Measurements from ENCODE around the gene ZNF530.
A peak's percentile ranks its signal among the peaks of the same experiment; 100 is the strongest.

The ZNF530 gene

DNA sequence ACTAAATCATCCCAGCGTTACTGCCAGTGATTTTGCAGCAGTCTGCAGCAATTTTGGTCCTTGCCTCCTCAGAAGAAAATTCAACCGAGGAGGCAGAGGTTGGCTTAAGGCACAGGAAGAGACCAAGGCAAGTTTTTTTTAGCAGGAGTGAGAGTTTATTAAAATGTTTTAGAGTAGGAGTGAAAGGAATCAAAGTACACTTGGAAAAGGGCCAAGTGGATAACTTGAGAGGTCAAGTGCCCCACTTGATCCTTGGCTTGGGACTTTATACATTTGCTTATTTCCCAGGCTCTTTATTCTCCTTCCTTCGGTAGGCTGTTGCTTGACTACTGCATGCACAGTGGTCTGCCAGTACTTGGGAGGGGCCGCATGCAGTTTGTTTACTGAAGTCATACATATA, 11.4 kb downstream of the ZNF530 start:
- Histone ChIP-seq H3K27ac (ENCODE audit: low read depth, low read length) (no peak overlapping the region), H3K9me2 (replicated peaks; ENCODE audit: control insufficient read depth, low read length) (no peaks in the 10 kb centered on the region), H3K9me3 (ENCODE audit: control insufficient read depth, insufficient read depth, low read length) (peaks cover 55% of the 10 kb centered on the region), H3K36me3 (ENCODE audit: control insufficient read depth, low read length) (peaks cover 19% of the 10 kb centered on the region), H3K4me2 (ENCODE audit: low read length) (no peak overlapping the region), H4K20me1 (ENCODE audit: control insufficient read depth, insufficient read depth, low read depth, low read length) (no peaks in the 10 kb centered on the region), H3K4me1 (ENCODE audit: control insufficient read depth, low read length) (peaks cover 14% of the 10 kb centered on the region), H3F3A (ENCODE audit: control insufficient read depth, insufficient read depth) (no peaks in the 10 kb centered on the region), H3K27me3 (ENCODE audit: control insufficient read depth, low read length) (no peaks in the 10 kb centered on the region), H3K79me2 (ENCODE audit: control insufficient read depth, low read length) (no peaks in the 10 kb centered on the region), H3K4me3 (ENCODE audit: low read length) (no peak overlapping the region)
- TF ChIP-seq EZH2phosphoT487 (IDR thresholded peaks at IDR 0.05; ENCODE audit: borderline replicate concordance, low read length) = no peak
- TF ChIP-seq, protein P1, sequence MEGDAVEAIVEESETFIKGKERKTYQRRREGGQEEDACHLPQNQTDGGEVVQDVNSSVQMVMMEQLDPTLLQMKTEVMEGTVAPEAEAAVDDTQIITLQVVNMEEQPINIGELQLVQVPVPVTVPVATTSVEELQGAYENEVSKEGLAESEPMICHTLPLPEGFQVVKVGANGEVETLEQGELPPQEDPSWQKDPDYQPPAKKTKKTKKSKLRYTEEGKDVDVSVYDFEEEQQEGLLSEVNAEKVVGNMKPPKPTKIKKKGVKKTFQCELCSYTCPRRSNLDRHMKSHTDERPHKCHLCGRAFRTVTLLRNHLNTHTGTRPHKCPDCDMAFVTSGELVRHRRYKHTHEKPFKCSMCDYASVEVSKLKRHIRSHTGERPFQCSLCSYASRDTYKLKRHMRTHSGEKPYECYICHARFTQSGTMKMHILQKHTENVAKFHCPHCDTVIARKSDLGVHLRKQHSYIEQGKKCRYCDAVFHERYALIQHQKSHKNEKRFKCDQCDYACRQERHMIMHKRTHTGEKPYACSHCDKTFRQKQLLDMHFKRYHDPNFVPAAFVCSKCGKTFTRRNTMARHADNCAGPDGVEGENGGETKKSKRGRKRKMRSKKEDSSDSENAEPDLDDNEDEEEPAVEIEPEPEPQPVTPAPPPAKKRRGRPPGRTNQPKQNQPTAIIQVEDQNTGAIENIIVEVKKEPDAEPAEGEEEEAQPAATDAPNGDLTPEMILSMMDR (IDR thresholded peaks at IDR 0.05; ENCODE audit: low read depth, low read length, poor library complexity, severe bottlenecking) = no peak

DNA sequence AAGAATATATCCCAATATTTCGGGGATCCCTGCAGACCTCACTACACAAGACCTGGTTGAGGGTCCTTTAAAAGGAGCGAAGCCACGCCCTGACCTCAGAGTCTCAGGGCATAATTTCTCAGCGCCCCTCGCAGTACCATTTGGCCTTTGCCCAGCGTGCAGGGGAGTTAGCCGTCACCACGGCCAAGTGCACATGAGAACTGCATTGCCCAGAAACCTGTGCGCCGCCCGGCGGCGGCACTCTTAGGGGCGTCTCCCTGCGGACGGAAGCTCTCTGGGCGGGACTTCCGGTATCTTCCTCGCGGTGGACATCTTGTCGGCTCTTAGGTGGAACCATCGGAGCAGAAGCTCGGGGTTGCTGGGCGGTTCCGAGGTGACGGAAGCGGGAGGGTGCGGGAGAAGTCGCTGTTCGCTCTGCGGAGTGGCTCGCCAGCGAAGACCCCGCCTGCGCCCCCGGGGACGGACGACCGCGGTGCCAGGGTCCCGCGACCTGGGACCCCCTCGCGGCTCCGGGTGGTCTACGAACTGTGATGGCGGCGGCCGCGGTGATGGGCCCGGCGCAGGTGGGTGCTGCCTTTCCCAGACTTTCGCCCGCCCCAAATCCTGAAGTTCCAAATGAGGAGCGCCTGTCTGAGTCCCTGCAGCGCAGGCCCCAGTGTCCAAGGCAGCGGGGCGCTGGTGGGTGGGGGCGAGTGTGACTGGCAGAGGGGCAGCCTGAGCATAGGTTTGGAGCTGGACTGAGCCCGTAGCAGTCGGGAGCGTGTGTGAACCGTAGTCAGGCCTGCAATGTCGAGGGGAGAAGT, 14.5 kb downstream of the ZNF530 start, which contains the start of gene ZNF134:
Gene ZNF134 (plus strand): TSS at position 302 of the 803 bp plus-strand sequence. CDS start 5,227 bp downstream, outside the sequence.
- peak within 1 kb of the TSS; percentile 85 for H3K4me2 ChIP-seq (ENCODE audit: low read length)
- no peaks in the 10 kb centered on the region for H4K20me1 ChIP-seq (ENCODE audit: control insufficient read depth, insufficient read depth, low read depth, low read length)
- H3K4me1 ChIP-seq (ENCODE audit: control insufficient read depth, low read length) = peaks cover 14% of the 10 kb centered on the region
- peaks cover 29% of the 10 kb centered on the region for H3K36me3 ChIP-seq (ENCODE audit: control insufficient read depth, low read length)
- H3K27ac ChIP-seq (ENCODE audit: low read depth, low read length) = no peak within 1 kb of the TSS
- no peaks in the 10 kb centered on the region for H3K27me3 ChIP-seq (ENCODE audit: control insufficient read depth, low read length)
- TF ChIP-seq, protein P1 (IDR thresholded peaks at IDR 0.05; ENCODE audit: low read depth, low read length, poor library complexity, severe bottlenecking) = no peak
- peak within 1 kb of the TSS; percentile 92 for H3K4me3 ChIP-seq (ENCODE audit: low read length)
- no peaks in the 10 kb centered on the region for H3K9me2 ChIP-seq (replicated peaks; ENCODE audit: control insufficient read depth, low read length)
- peaks cover 60% of the 10 kb centered on the region for H3K9me3 ChIP-seq (ENCODE audit: control insufficient read depth, insufficient read depth, low read length)
- H3K79me2 ChIP-seq (ENCODE audit: control insufficient read depth, low read length) = no peaks in the 10 kb centered on the region
- H3F3A ChIP-seq (ENCODE audit: control insufficient read depth, insufficient read depth) = no peaks in the 10 kb centered on the region

- TF ChIP-seq EZH2phosphoT487 (IDR thresholded peaks at IDR 0.05; ENCODE audit: borderline replicate concordance, low read length) = no peak
- TF ChIP-seq, protein P1 (IDR thresholded peaks at IDR 0.05; ENCODE audit: low read depth, low read length, poor library complexity, severe bottlenecking) = no peak
- Histone ChIP-seq H3K79me2 (ENCODE audit: control insufficient read depth, low read length) (no peaks in the 10 kb centered on the region), H3K9me3 (ENCODE audit: control insufficient read depth, insufficient read depth, low read length) (peaks cover 63% of the 10 kb centered on the region), H3K4me1 (ENCODE audit: control insufficient read depth, low read length) (peaks cover 14% of the 10 kb centered on the region), H3K4me2 (ENCODE audit: low read length) (peak overlapping the region; percentile 85; the same call in 1 of the 2 replicates), H4K20me1 (ENCODE audit: control insufficient read depth, insufficient read depth, low read depth, low read length) (no peaks in the 10 kb centered on the region), H3K36me3 (ENCODE audit: control insufficient read depth, low read length) (peaks cover 39% of the 10 kb centered on the region), H3F3A (ENCODE audit: control insufficient read depth, insufficient read depth) (no peaks in the 10 kb centered on the region), H3K9me2 (replicated peaks; ENCODE audit: control insufficient read depth, low read length) (no peaks in the 10 kb centered on the region), H3K4me3 (ENCODE audit: low read length) (peak overlapping the region; percentile 92; the same call in 1 of the 2 replicates), H3K27me3 (ENCODE audit: control insufficient read depth, low read length) (no peaks in the 10 kb centered on the region), H3K27ac (ENCODE audit: low read depth, low read length) (no peak overlapping the region)
These were observed 15.7 kb downstream of the ZNF530 start for GRCh38 chr19:57615346-57615745.

Measured in DOHH2 (cell line).